Stimulated activated CD4-positive, alpha-beta T cell treated with anti-CD3 and anti-CD28 coated beads, Interleukin-4, amount 100 ng/mL, for 48 hours (primary cell): Measurements from ENCODE around the gene ACSF2.

ENCODE experiments used
- DNase-seq, 2 donors: peaks; one replicate each; pipeline ENCODE4 v3.0.0-alpha.2; 2020; ENCODE audit warnings: low read depth in 2 of 2

ACSF2 gene

DNA sequence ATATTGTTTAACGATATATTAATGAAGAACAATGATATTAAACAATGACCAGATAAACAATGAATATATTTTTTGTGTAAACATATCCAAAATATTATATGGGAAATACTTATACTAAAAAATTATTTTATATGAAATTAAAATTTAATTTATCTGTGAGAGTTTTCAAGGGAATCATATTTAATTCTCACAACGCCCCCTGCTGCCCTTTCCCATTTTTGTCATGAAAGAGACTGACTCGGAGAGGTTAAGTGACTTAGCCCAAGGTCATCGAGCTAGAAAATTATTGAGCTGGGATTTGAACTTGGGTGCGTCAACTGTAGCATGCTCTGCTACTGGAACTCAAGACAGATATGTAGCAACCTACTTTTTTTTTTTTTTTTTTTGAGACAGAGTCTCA, 75.0 kb downstream of the ACSF2 start:
- DNase-seq: no peak

DNA sequence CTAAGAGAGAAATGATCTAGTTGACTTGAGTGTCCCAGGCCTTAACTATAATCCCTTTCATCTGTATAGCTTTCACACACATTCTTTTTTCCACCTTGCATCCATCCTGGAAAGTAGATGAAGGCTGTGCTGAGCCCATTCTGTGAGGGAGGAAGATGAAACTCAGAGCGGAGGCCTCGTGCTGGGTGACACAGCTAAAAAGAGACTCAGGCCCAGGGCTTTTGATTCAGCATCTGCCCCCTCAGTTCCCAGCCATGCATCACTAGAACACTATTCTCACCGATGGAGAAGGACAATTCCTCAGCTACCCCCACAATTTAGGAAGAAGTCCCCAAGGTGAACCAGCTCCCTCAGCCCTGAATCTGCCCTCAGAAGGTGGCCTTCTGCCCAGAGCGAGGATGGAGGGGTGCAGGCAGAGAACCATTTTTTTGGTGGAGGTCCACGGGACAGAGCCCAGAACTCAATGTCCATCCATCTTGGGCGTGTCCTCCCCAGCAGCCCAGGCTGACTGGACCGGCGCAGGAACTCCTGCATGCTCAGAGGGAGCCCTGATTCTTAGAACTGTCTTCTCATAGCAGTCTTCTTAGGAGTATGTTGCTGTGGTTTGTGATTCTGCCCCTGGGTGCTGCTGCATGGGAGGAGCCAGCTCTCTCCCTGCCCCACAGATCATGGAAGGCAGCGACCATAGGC, 76.4 kb downstream of the ACSF2 start:
- no peak for DNase-seq

DNA sequence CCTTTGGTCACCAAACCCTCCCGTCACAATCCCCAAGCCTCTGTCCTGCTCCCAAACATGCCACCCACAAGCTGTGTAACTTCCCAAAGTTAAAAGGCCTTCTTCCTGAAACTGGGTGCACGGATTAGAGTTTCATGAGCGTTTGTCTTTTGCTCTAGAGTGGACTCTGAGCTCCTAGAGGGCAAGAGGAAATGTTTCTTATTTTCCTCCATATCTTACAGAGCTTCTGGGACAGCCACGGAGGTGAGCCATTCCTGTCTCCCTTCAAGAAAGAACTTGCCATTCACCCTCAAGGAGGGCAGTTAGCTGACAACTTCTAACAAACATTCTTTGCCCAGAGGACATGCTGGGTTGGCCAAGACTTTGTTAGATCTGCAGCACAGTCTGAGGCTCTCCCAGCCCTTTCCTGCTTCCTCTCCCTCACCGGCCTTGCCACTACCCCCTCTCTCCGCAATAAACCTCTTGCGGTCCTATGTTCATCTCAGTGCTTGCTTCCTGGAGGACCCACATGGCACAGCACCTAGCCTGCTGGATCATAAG, 79.6 kb downstream of the ACSF2 start:
- DNase-seq: no peak

DNA sequence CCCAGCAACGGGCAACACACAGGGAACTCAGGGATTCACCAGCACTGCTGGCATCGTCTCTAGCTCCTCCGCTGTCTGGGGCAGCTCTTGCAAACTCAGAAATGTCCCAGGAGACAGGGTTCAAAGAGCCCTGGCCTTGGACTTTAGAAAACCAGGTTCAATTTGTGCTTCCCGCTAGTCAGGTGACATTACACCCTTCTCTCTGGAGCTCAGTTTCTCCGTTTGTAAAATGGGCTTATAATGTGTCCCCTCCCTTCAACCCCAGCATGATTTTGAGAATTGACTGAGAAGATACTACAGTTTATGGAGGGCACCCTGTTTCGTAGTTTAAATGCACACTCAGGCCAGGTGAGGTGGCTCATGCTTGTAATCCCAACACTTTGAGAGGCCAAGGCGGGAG, 80.3 kb downstream of the ACSF2 start:
- DNase-seq: no peak

DNA sequence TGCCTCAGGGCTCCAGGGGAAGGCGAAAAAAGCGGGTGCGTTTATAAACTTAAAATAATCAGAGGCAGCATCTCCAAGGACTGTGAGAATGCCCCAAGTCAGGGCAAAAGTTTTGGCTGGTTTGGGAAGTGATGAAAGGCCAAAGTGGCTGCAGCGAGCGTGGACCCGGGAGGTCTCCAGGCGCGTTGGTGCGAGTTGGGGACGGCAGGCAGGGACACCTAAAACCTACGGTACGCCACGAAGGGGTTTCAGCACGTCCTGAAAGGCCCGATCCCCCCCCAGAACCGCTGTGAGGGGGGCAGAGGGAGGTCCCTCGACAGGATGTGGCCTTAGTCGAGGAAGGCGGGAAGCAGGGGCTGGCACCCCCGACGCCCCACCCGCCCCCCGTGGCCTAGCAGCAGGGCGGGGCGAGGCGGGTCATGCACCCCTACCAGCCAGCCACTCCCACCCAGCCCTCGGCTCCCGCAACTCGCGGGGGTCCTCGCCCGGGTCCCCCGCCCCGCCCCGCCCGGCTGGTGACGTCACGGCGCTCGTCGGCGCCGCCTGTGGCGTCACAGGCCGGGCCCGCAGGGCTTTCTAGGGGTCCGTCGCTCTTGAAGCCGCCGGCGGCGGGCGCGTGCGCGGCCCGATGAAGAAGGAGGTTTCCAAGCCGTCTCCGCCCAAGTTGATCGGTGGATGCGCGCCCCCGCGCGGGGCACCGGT, 82.0 kb downstream of the ACSF2 start, which contains the start of gene MYCBPAP:
Gene MYCBPAP (plus strand): TSS at position 569 of the 702 bp plus-strand sequence. CDS start 236 bp downstream, outside the sequence.
- peak; percentile 71 to 77 for DNase-seq

DNA sequence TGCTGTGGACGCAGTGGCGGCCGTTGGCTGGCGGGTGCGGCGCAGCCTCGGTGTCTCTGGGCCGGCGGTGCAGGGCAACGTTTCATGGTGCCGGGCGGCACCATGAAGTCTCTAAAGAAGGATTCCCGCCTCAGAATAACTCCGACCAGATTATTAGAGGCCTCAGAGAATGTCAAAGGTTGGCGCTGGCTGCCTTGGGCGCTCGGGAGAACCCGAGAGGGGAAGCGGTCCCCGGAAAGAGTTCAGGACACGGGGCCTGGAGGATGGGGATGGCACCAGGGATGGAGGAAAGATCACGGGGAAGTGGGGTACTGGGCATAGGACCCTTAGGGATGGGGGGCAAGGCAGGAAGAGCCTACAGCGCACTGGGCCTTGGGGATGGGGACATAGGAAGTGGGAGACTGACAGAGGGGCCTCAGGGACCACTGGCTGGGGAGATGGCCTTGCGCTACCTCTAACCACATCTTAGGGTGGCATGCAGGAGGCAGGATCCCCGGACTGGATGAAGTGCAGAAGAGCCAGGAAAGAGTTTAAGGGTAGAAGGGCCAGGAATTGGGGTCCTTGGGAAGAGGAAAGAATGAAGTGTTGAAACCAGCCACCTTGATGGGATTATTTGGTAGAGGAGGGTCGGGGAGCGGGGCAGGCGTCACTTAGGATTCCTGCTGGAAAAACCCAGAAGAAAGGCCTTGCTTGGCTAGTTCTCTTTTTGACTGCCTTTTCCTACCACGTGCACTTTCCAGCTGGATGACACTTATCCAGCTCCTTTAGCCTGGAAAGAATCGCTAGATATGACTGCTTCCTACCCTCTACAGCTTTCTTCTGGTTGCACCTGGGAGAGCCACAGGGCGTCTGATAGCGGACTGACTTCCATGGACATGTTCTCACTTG, 82.8 kb downstream of the ACSF2 start:
- no peak for DNase-seq

DNA sequence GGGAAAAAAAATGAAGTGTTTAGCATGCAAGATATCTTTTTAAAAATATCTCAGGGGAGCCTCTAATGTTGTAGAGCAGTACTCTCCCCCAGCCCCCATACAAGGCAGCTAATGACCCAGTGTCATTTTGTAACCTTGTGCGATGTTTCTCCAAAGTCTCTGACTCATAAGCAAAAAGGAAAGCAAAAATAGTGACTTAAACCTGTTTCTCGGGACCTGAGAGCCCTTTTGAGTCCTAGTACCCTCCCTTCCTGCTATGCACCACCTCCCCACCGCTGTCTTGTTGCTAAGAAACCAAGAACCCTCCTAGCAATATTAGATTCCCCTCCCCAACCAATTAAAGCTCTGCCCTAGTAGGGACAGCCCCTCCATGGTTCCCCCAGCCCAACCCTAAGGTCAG, 85.0 kb downstream of the ACSF2 start:
- DNase-seq: peak; percentile 39 to 52

DNA sequence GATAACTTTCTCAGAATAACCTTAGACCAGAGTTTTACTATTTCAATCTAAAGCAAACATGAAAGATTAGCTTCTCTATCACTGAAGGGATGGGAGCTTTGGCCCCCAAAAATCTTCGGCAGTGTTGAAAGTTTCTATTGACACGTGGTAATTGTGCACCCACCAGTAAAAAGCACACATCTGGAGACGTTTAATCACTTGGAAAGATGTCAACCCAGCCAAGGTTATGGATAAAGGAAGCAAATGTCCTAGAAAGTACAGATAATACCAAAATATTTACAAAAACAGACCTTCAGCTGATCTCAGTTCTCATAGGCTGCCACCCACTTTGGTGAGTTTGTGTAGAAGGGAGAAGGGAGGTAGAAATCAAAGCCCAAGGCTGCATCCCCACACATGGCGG, 87.5 kb downstream of the ACSF2 start:
- DNase-seq: no peak

DNA sequence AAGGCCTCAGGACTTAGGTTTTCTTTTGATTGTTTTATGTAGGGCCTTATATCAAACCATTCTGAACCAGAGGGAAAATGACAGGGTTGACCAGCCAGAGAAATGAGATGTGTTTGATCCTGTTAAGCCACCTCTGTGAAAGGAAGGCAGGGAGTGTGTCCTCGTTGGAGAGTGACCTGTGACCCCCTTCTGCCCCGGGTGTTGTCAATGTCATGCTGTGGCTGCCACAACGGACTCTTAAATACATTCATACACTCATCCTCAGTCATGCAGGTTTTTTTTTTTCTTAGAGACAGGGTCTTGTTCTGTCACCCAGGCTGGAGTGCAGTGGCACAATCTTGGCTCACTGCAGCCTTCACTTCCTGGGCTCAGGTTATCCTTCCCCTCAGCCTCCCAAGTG, 88.4 kb downstream of the ACSF2 start:
- no peak for DNase-seq

DNA sequence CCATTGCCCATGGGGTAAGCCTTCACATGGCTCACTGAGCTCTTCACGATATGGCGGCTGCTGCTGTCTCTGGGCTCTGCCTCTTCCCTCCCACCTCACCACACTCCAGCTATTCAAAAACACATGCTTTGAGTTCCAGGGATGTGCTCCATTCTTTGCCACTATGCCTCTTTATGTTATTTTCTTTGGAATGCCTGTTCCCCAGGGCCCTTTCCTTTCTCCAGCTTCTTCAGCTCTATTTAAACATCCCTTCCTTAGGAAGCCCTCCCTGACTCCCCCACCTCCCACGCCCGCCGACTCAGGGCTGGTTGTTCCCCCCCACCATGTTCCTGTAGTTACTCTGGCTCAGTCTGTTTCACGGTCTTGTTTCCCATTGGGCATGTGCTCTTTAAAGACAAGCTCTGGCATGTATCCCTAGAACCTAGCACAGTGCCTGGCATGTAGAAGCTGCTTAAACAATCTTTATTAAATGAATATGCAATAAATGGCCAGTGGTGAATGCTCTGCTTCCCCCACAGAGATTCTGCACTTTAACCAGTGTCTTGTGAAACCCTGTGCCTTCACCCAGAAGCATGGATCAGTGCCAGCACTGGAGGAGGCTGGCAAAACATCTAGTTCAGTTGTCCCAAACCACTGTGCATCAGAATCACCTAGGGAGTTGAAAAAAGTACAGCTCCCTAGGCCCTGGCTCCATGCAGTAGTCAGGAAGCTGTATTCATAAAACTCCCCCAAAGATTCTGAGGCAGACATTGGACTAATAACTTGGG, 89.1 kb downstream of the ACSF2 start:
- DNase-seq: no peak

DNA sequence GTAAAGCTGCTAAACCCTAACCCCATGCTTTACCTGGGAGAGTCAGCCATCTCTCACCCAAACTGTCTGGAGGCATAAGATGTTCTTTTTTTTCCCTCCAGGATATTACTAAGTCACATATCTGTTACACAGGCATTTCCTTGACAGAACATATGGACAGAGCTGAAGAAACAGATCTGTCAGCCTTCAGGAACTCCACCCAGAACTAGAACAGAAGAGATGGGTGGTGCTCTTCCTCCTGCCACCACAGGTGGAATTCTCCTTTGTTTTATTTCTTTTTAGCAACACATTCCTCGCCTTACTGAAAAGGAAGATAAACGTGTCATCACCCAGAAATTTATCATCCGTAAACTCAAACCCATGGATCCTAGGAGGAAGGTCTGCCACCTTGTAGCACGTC, 91.0 kb downstream of the ACSF2 start:
- DNase-seq: no peak

DNA sequence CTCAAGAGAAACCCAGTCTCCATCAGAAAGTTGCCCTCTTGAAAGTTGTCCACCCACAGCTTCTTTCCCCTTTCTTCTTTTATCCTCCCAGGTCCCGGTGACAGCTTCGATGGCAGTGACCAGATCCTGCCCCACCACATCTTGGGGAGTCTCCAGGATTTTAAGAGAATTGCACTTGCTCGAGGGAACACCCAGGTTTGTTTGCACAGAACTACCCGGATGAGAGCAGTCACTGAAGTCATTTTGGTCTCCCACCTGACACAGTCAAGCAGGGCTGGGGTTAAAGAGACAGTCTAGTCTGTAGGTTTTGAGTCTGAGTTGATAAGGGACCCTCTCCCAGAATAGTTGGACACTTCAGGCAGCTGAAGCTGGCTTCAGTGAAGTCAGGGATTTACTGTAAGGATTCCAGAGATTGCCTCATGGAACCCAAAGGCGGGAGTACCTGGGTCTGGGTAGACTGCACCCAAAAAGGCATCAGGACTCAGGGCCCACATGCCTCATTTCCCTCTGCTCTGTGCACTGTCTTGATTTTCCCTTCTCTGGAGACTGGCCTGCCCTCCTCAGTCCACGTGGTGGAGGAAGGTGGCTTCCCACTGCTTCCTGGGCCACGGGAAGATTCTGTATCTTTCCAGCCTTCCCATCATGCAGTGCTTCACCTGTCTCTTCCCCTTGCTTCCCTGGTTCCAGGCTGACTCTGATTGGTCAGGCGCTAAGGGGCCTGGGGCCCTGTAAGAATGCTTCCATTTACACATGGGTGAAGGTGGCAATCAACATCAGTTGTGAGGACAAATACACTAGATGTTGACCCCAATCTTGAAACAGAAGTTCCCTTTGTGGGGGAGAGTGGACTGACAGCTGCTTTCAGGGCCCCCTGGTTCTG, 91.7 kb downstream of the ACSF2 start:
- DNase-seq: no peak

DNA sequence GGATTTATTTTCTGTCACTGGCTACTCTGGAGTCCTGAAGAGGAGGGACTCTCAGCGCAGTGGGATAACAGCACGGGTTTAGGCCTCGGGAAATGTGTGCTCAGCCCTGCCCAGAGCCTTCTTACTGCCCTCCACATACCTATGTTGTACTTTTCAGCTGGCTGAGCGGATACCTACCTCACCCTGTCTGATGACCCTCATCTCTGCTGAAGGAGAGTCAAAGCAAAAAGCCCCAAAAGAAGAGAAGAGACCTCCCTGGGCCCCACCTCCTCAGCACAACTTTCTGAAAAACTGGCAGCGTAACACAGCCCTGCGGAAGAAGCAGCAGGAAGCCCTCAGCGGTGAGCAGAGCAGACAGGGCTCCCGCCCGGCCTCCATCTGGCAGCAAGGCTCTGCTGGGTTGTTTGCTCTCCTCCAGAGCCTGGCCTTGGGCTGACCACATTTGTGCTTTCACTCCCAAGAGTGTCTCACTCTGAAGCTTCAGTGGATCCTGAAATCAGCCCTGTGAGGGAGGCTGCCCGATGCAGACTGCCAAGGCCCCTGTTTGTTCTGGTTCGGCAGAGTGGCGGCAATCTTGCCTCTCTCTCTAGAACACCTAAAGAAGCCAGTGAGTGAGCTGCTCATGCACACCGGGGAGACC, 92.5 kb downstream of the ACSF2 start:
- DNase-seq: no peak

DNA sequence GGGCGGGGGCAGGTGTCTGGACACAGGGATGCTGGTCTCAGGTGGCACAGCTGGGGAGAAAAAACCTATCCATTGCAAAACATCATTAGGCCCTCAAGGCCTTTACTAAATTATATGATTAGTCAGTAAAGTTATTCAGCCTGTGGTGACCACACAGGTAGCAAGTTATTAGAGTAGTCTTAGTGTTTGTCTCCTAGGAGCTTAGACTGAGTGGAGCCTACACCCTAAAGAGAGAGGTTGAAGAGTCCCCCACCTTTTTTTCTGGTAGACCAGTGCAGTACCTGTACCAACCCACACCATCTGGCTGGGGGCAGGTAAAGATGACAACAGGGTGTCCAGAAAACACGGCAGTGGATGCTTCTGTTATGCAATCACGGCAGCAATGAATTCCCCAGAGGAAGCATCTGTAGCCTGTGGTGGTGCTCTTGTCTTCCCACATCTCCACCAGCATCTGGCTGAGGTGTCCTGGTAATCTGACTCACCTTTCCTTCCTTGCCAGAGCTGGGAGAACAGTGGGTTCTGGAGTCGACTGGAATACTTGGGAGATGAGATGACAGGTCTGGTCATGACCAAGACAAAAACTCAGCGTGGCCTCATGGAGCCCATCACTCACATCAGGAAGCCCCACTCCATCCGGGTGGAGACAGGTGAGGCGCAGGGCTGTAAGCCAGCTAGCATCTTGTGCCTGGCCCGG, 93.3 kb downstream of the ACSF2 start:
- no peak for DNase-seq

DNA sequence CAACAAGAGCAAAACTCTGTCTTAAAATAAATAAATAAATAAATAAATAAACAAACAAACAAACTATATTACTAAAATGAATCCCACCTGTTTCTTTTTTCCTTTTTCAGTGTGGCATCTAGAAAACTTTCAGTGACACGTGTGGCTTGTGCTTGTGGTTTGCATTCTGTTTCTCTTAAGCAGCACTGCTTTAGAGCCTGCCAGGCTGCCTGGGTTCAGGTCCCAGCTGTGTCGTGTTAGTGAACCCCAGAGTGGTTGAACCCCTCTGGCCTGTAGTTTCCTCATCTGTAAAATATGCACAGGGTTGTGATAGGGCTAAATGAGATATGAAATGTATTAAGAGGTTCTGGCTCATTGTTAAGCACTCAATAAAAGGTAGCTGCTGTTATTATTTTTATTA, 94.5 kb downstream of the ACSF2 start:
- DNase-seq: no peak

DNA sequence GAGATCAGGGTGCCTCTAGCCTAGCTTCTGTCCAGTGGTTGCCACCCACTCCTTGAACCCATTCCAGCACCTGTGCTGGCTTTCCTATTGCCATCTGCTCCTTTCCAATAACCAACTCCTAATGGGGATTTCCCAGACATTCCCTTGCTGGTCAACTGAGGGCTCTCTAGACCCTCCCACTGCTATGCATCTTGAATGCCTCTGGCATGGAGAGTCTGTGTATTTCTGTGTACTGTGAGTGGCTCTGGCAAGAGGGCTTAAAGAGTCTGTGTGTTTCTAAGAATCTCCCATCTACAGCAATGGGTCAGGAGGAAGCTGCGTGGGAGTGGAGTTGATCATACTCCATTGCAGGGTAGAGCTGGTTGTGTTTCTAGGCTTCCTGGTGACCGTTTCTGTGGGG, 95.5 kb downstream of the ACSF2 start:
- no peak for DNase-seq

DNA sequence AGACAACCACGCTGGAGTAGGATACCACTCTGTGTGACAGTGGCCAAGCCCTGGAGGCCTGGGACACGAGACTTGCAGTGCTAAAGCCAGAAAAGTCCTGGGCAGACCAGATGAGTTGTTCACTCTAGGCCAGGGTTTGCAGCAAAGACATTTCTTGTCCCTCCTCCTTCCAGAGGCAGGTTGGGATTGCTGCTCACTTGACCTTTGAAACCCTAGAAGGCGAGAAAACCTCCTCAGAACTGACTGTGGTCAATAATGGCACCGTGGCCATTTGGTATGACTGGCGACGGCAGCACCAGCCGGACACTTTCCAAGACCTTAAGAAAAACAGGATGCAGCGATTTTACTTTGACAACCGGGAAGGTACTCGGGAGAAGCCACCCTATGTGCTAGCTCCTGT, 96.7 kb downstream of the ACSF2 start:
- no peak for DNase-seq

DNA sequence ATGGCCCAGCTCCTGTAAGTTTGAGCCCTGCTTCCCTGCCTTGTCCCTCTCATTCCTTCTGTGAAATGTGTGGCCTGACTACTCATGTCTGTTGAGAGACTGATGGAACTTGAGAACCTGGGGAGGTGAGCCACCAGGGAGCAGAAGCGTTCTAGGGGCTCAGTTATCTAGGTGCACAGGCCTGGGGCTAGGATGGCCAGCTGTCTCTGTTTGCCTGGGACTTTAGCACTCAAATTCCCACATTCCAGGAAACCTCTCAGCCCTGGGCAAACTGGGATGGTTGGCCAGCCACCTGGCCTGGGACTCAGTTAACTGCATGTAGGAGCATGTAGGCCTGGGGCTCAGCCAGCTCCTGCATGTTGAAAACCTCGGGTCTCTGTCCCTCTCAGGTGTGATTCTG, 97.2 kb downstream of the ACSF2 start:
- DNase-seq: no peak
